Endothelial cell of umbilical vein (primary cell): ENCODE results near the gene PLA2G6. TPM values are rescaled to one million over a fixed set of nuclear protein-coding genes. Genes with fewer than 3 reads are reported as not detected.

Source experiments
- BruUV-seq: library from RNA; stranded (reverse); fragments of 400-500 nt; replicated peaks from 2 replicates; lab custom pipeline; 2021; lab: Mats Ljungman, UMichigan
- CTCF ChIA-PET: fragments of 300-600, 350-600 bp; sonication (Branson Sonifier 250); formaldehyde crosslinking; loops from one replicate; lab custom pipeline; 2021; ENCODE audit warnings: antibody characterized with exemption, inconsistent platforms; lab: Charles Lee
- POLR2A ChIA-PET: fragments of 300-600, 350-600 bp; sonication (Branson Sonifier 250); formaldehyde crosslinking; loops from one replicate; lab custom pipeline; 2021; ENCODE audit warnings: antibody characterized with exemption, inconsistent platforms; lab: Charles Lee
- DNase-seq: peaks from one replicate; pipeline ENCODE4 v3.0.0-alpha.2; 2011; ENCODE audit warnings: low read depth, low spot score
- FAIRE-seq: peaks from 2 replicates; lab custom pipeline; 2011; peaks lifted over from hg19 to GRCh38; lab: Jason Lieb, UNC
- H2AFZ ChIP-seq: 2 replicates; pipeline ENCODE4 v1.6.0; 2012; ENCODE audit warnings: low read depth, low read length, control low read depth, inconsistent platforms
- H3K27ac ChIP-seq: 2 replicates; pipeline ENCODE4 v1.5.1; 2011; ENCODE audit warnings: low read depth, mild to moderate bottlenecking, control low read depth, low read length, moderate library complexity; ENCODE audit not compliant: insufficient read depth
- H3K27me3 ChIP-seq, 2 experiments: 2 replicates each; pipeline versions ENCODE4 v1.6.0 to v1.6.1; 2011; ENCODE audit warnings: low read length in 2 of 2, mixed read lengths in 1 of 2; ENCODE audit not compliant: control insufficient read depth in 2 of 2, insufficient read depth in 2 of 2
- H3K36me3 ChIP-seq, 2 experiments: 2 replicates in 1 of 2; 3 replicates in 1 of 2; pipeline ENCODE4 v1.5.1; 2011; ENCODE audit warnings: low read length in 2 of 2, mild to moderate bottlenecking in 1 of 2, moderate library complexity in 1 of 2; ENCODE audit not compliant: control insufficient read depth in 2 of 2, insufficient read depth in 2 of 2; ENCODE audit errors: extremely low read depth in 1 of 2
- H3K4me1 ChIP-seq: 3 replicates; pipeline ENCODE4 v1.5.1; 2011; ENCODE audit warnings: mild to moderate bottlenecking, low read length; ENCODE audit not compliant: control insufficient read depth, insufficient read depth; ENCODE audit errors: extremely low read depth
- H3K4me2 ChIP-seq: 2 replicates; pipeline ENCODE4 v1.6.1; 2011; ENCODE audit warnings: low read length, control low read depth, mixed read lengths; ENCODE audit not compliant: insufficient read depth
- H3K4me3 ChIP-seq, 3 experiments: fragments of 200-600 bp in 1 of 3; sonication (generic), shearing (Covaris generic) in 1 of 3; replicated peaks in 1 of 3; 2 replicates each; pipeline ENCODE4 v1.5.1; 2011 to 2016; ENCODE audit warnings: control low read depth in 3 of 3, low read length in 3 of 3, mild to moderate bottlenecking in 2 of 3, inconsistent platforms in 1 of 3, low read depth in 1 of 3, moderate library complexity in 1 of 3; ENCODE audit not compliant: insufficient read depth in 1 of 3
- H3K79me2 ChIP-seq: 2 replicates; pipeline ENCODE4 v1.6.0; 2012; ENCODE audit warnings: low read length, inconsistent platforms; ENCODE audit not compliant: control insufficient read depth, insufficient read depth
- H3K9ac ChIP-seq: replicated peaks from 2 replicates; pipeline ENCODE3; 2011; ENCODE audit warnings: low read length, control low read depth; ENCODE audit not compliant: insufficient read depth; ENCODE audit errors: extremely low read depth
- H3K9me1 ChIP-seq: replicated peaks from 3 replicates; pipeline ENCODE4 v1.6.0; 2011; ENCODE audit warnings: mild to moderate bottlenecking, low read length; ENCODE audit not compliant: control insufficient read depth, insufficient read depth; ENCODE audit errors: extremely low read depth
- H3K9me3 ChIP-seq: replicated peaks from 2 replicates; pipeline ENCODE4 v1.5.1; 2012; ENCODE audit warnings: low read length, inconsistent platforms; ENCODE audit not compliant: control insufficient read depth, insufficient read depth
- H4K20me1 ChIP-seq: replicated peaks from 2 replicates; pipeline ENCODE3; 2011; ENCODE audit warnings: mild to moderate bottlenecking, low read length; ENCODE audit not compliant: control insufficient read depth, insufficient read depth; ENCODE audit errors: extremely low read depth
- EZH2 ChIP-seq: IDR thresholded peaks from 2 replicates; pipeline ENCODE4 v1.6.1; 2012; ENCODE audit warnings: borderline replicate concordance, low read depth, mild to moderate bottlenecking, moderate library complexity, low read length, inconsistent platforms; ENCODE audit not compliant: severe bottlenecking
- FOS ChIP-seq: IDR thresholded peaks from 2 replicates; pipeline ENCODE4 v1.6.1; 2011; ENCODE audit warnings: mild to moderate bottlenecking, low read length, moderate library complexity, borderline replicate concordance; ENCODE audit not compliant: insufficient read depth
- GATA2 ChIP-seq: IDR thresholded peaks from 2 replicates; pipeline ENCODE4 v1.7.0; 2011; ENCODE audit warnings: low read depth, mild to moderate bottlenecking, moderate library complexity, mixed read lengths, low read length; ENCODE audit not compliant: insufficient read length, insufficient read depth
- JUN ChIP-seq: IDR thresholded peaks from 2 replicates; pipeline ENCODE4 v1.6.1; 2011; ENCODE audit warnings: borderline replicate concordance, low read depth; ENCODE audit not compliant: insufficient read length, insufficient read depth
- MYC ChIP-seq: IDR thresholded peaks from one replicate; pipeline ENCODE4 v1.6.1; 2011; ENCODE audit warnings: mild to moderate bottlenecking, low read depth, low read length
- POLR2A ChIP-seq: IDR thresholded peaks from 2 replicates; pipeline ENCODE4 v1.6.1; 2012; ENCODE audit warnings: low read depth, mild to moderate bottlenecking, control low read depth, low read length
- POLR2AphosphoS5 ChIP-seq: IDR thresholded peaks from 2 replicates; pipeline ENCODE4 v1.6.1; 2012; ENCODE audit warnings: low read depth, mild to moderate bottlenecking, control low read depth, low read length, moderate library complexity; ENCODE audit not compliant: insufficient read depth
- dilution Hi-C: fragments of 300-500 bp; cut with MboI; formaldehyde crosslinking; loops from one replicate; pipeline ENCODE4 v1.15.0; 2019; ENCODE audit warnings: low sequenced_read_pairs; ENCODE audit not compliant: extremely low pct_ligation_motif_present
- intact Hi-C: fragments of 100-400 bp; cut with micrococcal nuclease; formaldehyde crosslinking; loops from one replicate; pipeline ENCODE4 v1.10.0; 2022
- polyA plus RNA-seq, 4 experiments: library from polyadenylated mRNA; depleted of rRNA in 3 of 4; stranded (reverse) in 3 of 4; unstranded in 1 of 4; fragments of >200 nt; gene quantifications; 2 replicates each; pipeline versions ENCODE4 v1.2.1 to v1.2.3, GENCODE V29; 2011 to 2012; ENCODE audit warnings: missing spikeins in 1 of 4
- total RNA-seq: library from RNA; stranded (reverse); gene quantifications from 2 replicates; pipeline ENCODE4 v1.2.3, GENCODE V29; 2021
- TF ChIP-seq, protein P1 (sequence below): IDR thresholded peaks from 2 replicates; pipeline ENCODE4 v1.6.1; 2011; ENCODE audit not compliant: insufficient read depth, insufficient read length
- TF ChIP-seq, protein P2 (sequence below), 2 donors: IDR thresholded peaks; 1 replicate in 1 of 2; 2 replicates in 1 of 2; pipeline ENCODE4 v1.5.1; 2011; ENCODE audit warnings: low read length in 2 of 2, mild to moderate bottlenecking in 2 of 2, moderate library complexity in 2 of 2, control low read depth in 1 of 2, inconsistent platforms in 1 of 2, low read depth in 1 of 2; ENCODE audit not compliant: insufficient read depth in 1 of 2; ENCODE audit errors: extremely low read depth in 1 of 2

Gene PLA2G6
- total and polyA plus RNA-seq, 2 donors (not counting 3 experiments of a cell fraction or from before 2014, with no cell fraction given), result 6.6 to 10.3 TPM

DNA sequence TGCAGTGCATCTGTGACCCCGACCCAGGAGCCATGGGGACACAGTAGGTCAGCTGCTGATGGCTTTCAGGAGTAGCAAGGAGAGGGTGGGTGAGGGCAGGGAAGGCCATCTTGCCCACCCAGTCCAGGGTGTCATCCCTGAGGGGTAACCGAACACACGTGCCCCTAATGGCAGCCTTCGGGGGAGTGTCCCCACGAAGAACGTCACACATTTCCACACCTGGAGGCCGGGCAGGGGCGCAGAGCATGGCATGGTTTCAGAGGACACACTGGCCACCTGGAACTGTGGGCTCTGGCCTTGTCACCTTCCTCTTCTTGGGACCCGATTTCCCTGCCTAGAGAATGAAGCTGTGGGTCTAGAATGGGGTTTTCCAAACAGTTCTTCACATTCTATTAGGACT is 51.8 kb downstream of the PLA2G6 start:
- Histone ChIP-seq H3K36me3 (no peaks in the 10 kb centered on the region), H3K27me3 (no peaks in the 10 kb centered on the region), H3K4me1 (no peaks in the 10 kb centered on the region), H3K9me1 (no peaks in the 10 kb centered on the region), H4K20me1 (no peaks in the 10 kb centered on the region), H3K9ac (no peak overlapping the region), H2AFZ (no peak overlapping the region), H3K79me2 (no peaks in the 10 kb centered on the region), H3K27ac (no peak overlapping the region), H3K9me3 (no peaks in the 10 kb centered on the region), H3K4me2 (no peak overlapping the region), H3K4me3 (no peak overlapping the region)
- FAIRE-seq, result no peak
- ChIA-PET POLR2A (no interaction called here), CTCF (interaction anchor here (1.0 kb wide), 1 partner anchor 15 kb away, joined by 4 read pairs; no protein-coding TSS in a partner anchor)
- intact Hi-C loops, result no loop called here
- BruUV-seq, result no TSS peak
- dilution Hi-C loops, result no loop called here
- DNase-seq, result no peak
- no peak for TF ChIP-seq POLR2AphosphoS5
- no peak for TF ChIP-seq EZH2
- no peak for TF ChIP-seq MYC
- TF ChIP-seq GATA2, result no peak
- no peak for TF ChIP-seq POLR2A
- TF ChIP-seq, protein P1, sequence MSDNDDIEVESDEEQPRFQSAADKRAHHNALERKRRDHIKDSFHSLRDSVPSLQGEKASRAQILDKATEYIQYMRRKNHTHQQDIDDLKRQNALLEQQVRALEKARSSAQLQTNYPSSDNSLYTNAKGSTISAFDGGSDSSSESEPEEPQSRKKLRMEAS, result no peak
- TF ChIP-seq JUN, result no peak
- TF ChIP-seq, protein P2, sequence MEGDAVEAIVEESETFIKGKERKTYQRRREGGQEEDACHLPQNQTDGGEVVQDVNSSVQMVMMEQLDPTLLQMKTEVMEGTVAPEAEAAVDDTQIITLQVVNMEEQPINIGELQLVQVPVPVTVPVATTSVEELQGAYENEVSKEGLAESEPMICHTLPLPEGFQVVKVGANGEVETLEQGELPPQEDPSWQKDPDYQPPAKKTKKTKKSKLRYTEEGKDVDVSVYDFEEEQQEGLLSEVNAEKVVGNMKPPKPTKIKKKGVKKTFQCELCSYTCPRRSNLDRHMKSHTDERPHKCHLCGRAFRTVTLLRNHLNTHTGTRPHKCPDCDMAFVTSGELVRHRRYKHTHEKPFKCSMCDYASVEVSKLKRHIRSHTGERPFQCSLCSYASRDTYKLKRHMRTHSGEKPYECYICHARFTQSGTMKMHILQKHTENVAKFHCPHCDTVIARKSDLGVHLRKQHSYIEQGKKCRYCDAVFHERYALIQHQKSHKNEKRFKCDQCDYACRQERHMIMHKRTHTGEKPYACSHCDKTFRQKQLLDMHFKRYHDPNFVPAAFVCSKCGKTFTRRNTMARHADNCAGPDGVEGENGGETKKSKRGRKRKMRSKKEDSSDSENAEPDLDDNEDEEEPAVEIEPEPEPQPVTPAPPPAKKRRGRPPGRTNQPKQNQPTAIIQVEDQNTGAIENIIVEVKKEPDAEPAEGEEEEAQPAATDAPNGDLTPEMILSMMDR (IDR thresholded peaks at IDR 0.05; ENCODE audit: extremely low read depth in 1 of 2, insufficient read depth in 1 of 2, low read depth in 1 of 2, low read length in 2 of 2), result no peak
- TF ChIP-seq FOS, result no peak
